DLD1 (cell line): ENCODE results near the gene TSHZ3.

Experiments used
- in situ Hi-C: cut with HindIII; loops from 2 replicates; pipeline ENCODE4 v1.10.0; 2017; ENCODE audit warnings: low sequenced_read_pairs

TSHZ3 gene

DNA sequence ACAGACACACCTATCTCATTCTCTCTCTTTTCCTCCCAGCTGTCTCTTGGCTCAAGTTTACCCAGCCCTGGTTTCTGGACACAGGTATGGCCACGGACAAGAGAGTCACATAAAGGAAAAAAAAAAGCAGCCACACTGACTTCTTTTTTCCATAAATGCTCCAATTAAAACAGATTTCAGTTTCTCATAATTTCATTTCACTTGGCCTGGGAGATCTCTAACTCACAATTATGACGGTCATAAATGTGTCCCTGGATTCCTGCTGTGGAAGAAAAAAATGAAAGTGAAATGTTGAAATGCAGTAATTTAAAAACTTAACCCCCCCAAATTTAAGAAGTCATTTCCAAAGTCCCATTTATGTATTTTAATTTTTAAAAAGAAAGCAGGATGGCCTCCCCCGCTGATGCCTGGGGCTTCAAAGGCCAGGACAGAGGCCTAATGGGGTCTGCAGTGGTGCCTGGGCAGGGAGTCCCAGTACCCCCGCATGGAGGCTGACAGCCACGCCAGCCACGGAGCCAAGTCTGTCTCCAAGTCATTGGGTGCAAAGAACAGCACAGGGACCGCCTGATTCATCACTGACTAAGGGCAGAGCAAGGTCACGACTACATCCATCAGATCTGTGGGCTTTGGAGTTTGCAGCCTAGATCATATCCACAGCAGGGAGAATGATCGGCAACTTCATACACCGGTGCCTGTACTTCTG lies 79.7 kb downstream of the TSHZ3 start:
- in situ Hi-C loops, result no loop called here

DNA sequence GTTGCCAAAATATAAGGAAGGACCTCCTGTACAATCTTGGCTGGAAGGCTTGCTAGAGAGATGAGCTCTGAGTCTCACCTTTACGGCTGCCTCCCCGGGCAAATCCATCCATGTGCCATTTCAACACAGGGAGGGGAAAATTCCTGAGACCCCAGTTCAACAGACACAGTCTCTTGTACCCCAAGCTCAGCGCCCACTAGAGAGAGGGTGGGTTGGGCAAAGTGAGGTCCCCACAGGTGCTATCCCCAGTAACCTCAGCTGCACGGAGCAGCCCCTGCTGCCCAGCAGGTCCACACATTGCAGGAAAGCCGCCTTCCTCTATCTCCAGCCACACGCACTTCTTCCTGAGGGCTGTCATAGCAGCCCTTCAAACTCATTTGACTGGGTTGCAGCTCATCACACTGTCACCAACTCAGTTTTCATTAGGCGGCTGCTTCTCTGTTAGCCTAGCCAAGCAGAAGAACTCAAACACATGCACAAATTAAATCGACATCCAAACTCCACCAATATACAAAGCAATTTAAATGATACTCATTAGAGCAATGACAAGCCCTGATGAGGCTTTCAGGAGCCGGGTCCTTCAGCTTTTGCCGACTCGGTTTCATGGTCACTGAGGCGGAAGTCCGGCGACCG lies 80.4 kb downstream of the TSHZ3 start:
- in situ Hi-C loops, result no loop called here

- in situ Hi-C loops, result no loop called here
These were observed 82.5 kb downstream of the TSHZ3 start for GRCh38 chr19:31266731-31267130.

DNA sequence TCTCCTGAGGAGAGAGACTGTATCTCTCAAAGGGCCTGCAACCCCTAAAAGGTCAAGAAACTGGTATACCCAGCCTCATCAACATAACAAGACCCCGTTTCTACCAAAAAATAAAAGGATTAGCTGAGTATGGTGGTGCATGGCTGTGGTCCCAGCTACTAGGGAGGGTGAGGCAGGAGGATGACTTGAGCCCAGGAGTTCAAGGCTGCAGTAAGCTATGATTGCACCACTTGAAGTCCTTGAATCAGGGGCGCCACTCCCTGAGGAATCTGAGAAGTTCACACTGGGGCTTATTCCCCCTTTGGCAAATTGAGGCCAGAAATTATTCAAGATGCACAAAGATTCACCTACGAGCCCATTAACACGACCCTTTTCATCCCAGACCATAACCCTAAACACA lies 83.0 kb downstream of the TSHZ3 start:
- in situ Hi-C loops, result no loop called here

- in situ Hi-C loops, result no loop called here
These were observed 85.0 kb downstream of the TSHZ3 start for GRCh38 chr19:31264041-31264778.

- in situ Hi-C loops, result no loop called here
These were observed 85.9 kb downstream of the TSHZ3 start for GRCh38 chr19:31263328-31263727.

DNA sequence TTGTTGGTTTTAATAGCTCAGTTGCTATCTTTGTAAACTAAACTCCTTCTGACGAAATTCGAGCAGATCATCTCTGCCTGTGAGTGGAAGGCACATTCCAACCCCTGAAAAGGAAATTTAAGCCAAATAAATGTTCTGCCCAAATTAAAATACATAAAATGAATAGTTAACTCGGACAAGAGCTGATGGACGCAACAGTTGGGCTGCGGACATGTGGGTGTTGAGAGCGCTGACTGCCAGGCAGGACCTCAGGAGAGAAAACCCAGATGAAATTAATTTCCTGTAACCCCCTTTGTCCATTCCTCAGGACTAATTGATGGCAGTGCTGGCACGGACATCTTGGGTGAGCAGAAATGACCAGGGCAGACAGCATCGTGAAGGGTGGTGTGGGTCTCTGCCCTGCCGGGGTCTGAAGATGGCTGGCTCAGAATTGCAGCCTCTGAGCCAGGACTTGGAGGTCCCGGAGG lies 86.5 kb downstream of the TSHZ3 start:
- in situ Hi-C loops, result no loop called here

DNA sequence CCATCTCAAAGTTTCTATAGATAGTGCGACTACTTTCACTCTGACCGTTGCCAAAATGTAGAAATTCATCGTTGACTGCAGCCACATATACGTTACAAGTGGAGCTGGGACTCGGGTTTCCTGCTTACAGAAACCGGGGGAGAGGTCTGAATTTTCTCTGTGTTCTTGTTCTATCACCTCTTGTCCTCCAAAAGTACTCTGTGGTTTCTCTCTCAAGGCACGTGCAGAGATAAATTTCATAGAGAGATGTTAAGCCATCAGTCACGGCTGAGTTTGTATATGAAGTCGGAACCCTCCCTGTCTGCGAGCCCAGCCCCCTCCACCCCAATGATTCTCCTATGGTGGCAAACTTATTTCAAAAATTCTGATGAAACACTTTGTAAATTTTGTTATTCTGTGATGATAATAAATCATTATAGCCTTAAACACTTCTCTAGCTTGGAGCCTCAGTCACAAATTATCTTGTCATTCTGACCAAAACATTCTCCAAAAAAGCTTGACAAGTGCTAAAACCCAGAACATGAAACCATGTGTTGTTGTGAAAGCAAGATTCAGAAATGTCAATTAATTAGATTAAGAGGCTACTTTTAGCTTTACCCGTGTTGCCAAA lies 87.5 kb downstream of the TSHZ3 start:
- in situ Hi-C loops, result no loop called here

- in situ Hi-C loops, result no loop called here
These were observed 88.1 kb downstream of the TSHZ3 start for GRCh38 chr19:31261019-31261602.

GRCh38 chr19:31260171-31260933 lies 88.9 kb downstream of the TSHZ3 start:
- in situ Hi-C loops, result no loop called here

DNA sequence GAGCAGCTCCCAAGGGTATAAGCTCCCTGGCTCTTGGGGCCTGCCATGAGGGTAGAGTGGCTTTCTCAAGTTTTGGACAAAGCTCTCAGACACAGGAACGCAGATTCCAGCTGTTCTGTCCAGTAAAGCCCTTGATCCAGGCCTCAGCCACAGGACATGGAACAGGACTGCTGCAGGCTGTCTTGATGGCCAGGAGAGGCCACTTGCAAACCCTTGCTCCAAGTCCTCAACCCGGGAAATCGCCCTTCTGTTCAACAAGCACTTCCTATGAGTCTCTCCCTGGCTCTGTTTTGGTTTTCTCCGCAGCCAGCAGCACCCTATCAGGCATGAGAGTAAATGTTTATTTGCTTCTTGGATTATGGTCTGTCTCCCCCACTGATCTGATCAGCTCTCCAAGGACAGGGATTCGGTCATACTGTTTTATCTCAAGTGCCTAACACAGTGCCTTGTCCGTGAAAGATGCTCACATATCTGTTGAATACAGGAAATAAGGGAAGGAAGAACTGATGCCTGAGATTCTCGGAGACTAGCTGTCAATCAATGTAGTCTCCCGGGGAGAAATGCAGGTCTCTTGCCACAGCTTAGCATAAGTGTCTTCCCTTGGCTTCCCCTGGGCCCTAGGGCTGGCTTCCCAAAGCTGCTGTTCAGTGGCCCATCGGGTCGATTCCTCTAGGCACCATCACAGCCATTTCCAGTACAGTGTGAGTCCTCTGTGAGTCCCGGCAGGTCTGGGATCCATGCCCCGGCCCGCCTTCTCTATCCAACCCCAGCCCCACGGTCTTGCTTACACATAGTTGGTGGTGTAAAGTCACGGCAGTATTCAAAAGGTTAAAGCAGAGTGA lies 90.8 kb downstream of the TSHZ3 start:
- in situ Hi-C loops, result no loop called here

DNA sequence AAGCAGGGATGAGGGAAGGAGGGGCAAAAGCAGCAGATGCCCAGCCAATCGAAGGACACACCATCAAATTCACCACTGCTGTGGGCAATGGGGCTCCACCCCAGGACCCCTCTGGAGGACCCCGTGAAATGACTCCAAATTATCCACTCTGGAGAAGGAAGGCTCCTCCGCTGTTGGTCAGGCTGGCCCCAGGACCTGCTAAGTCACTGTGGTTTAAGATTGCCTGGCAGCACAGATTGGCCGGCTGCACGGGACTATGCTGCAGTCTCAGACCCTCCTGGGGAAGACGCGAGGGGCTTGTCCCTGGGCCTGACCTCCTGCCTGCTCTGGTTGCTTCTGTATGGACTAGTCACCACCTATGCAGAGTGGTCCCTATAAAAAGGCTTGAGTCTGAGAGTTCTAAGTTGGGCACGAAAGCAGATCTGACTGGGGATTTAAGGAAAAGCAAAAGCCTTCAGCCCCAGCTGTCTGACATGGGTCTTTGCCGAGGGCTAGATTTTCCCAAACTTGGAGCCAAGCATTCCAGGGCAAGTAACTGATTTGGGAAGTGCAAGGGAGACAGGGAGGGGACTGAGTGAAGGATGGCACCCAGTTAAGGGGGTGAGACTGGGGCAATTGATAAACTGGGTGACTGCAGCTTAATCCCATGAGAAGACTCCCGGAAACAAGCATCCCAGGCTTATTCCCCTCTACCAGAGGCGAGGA lies 91.7 kb downstream of the TSHZ3 start:
- in situ Hi-C loops, result no loop called here

- in situ Hi-C loops, result no loop called here
These were observed 92.2 kb downstream of the TSHZ3 start for GRCh38 chr19:31257025-31257424.

DNA sequence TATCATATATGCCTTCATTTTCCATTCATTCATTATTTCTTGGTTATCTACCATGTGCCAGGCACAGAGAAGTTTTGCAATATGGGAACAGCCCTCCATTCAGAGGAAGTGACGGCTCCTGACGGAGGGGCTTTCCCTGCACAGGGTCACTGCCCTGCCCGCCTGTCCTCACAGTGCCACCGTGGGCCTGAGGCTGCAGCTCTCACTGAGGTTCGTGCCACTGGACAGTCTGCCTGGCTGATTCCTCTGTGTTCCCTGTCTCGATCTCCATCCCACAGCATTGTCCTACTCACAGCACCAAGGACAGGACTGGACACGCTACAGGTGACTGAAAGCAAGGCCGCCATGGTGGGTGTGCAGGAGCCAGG lies 92.7 kb downstream of the TSHZ3 start:
- in situ Hi-C loops, result no loop called here

- in situ Hi-C loops, result no loop called here
These were observed 93.2 kb downstream of the TSHZ3 start for GRCh38 chr19:31255831-31256592.

- in situ Hi-C loops, result no loop called here
These were observed 93.9 kb downstream of the TSHZ3 start for GRCh38 chr19:31255174-31255799.

GRCh38 chr19:31254611-31255010 lies 94.6 kb downstream of the TSHZ3 start:
- in situ Hi-C loops, result no loop called here

GRCh38 chr19:31254180-31254551 lies 95.1 kb downstream of the TSHZ3 start:
- in situ Hi-C loops, result no loop called here
